Measurements from ENCODE around the gene KRTAP5-7. TPM values are rescaled to one million over a fixed set of nuclear protein-coding genes. Genes with fewer than 3 reads are reported as not detected.

The KRTAP5-7 gene
- total and polyA plus RNA-seq, 2 of the 13 experiments (the other 11 are each of a cell fraction or from before 2014, with no cell fraction given) = 0.54 TPM; not detected in 1

- no peaks in the 10 kb centered on the region for H3K79me2 ChIP-seq (ENCODE audit: insufficient read depth, low read length)
- TF ChIP-seq MYC (CRISPR knock-in tag; IDR thresholded peaks at IDR 0.05; ENCODE audit: borderline replicate concordance) (no peak), KDM1A (CRISPR knock-in tag; IDR thresholded peaks at IDR 0.05) (no peak), ZMYM4 (CRISPR knock-in tag; IDR thresholded peaks at IDR 0.05) (no peak), ZNF235 (CRISPR knock-in tag; IDR thresholded peaks at IDR 0.05; ENCODE audit: borderline replicate concordance) (no peak), TCF7 (IDR thresholded peaks at IDR 0.05; ENCODE audit: low read depth) (no peak), ZNF879 (CRISPR knock-in tag; IDR thresholded peaks at IDR 0.05) (no peak), KLF15 (CRISPR knock-in tag; IDR thresholded peaks at IDR 0.05; ENCODE audit: borderline replicate concordance) (no peak), STAG1 (CRISPR knock-in tag; IDR thresholded peaks at IDR 0.05) (no peak), ZNF660 (CRISPR knock-in tag; IDR thresholded peaks at IDR 0.05; ENCODE audit: borderline replicate concordance, low read depth) (no peak), FOXC1 (CRISPR knock-in tag; IDR thresholded peaks at IDR 0.05; ENCODE audit: borderline replicate concordance) (no peak), MEIS1 (CRISPR knock-in tag; IDR thresholded peaks at IDR 0.05; ENCODE audit: borderline replicate concordance) (no peak)
These were observed 36.2 kb upstream of the KRTAP5-7 start for GRCh38 chr11:71490731-71491390.

More at GRCh38 chr11:71490731-71491390, 36.2 kb upstream of the KRTAP5-7 start:
- DNase-seq (ENCODE audit: low spot score) (no peak), ATAC-seq (no peak), FAIRE-seq (no peak)
- no peak overlapping the region for H3K9ac ChIP-seq (ENCODE audit: insufficient read depth, low read depth, low read length)
- CTCF ChIA-PET (ENCODE audit: low intra/inter-chr PET ratio, low total read pairs) = no interaction called here
- H4K20me1 ChIP-seq (ENCODE audit: insufficient read depth, low read length) = no peaks in the 10 kb centered on the region
- no peak overlapping the region for H3K27ac ChIP-seq (ENCODE audit: extremely low read length, insufficient read depth, low read length)
- H3K27me3 ChIP-seq (ENCODE audit: control insufficient read depth in 1 of 2, insufficient read depth in 2 of 2, low read length in 2 of 2) = no peaks in the 10 kb centered on the region
- POLR2A ChIA-PET = no interaction called here
- no peaks in the 10 kb centered on the region for H3K4me1 ChIP-seq (ENCODE audit: insufficient read depth, low read length)
- no peak overlapping the region for H3K4me3 ChIP-seq (replicated peaks in 1 of 3; ENCODE audit: insufficient read depth in 1 of 3, low read depth in 2 of 3, low read length in 3 of 3)
- peaks cover 8 to 41% of the 10 kb centered on the region in 2 experiments for H3K36me3 ChIP-seq (replicated peaks in 1 of 2; ENCODE audit: control insufficient read depth in 1 of 2, insufficient read depth in 2 of 2, low read length in 2 of 2)
- in situ Hi-C loops (cut with HindIII; ENCODE audit: extremely low pct_ligation_motif_present, low pct_unique_long_range_greater_than_20kb) = no loop called here
- 95% methylated on average over 20 of the region's 28 CpGs for WGBS (ENCODE audit: low lambda C conversion rate)
- no peak overlapping the region for H2AFZ ChIP-seq (ENCODE audit: low read length)
- no peaks in the 10 kb centered on the region for H3K9me3 ChIP-seq (ENCODE audit: low read length)
- intact Hi-C loops (cut with micrococcal nuclease; ENCODE audit: unreplicated experiment) = no loop called here
- BruUV-seq (replicated peaks) = no TSS peak
- no peak overlapping the region for H3K4me2 ChIP-seq (ENCODE audit: low read depth, low read length)
